DOHH2 (cell line): ENCODE results near the gene RPS16.

Experiments
- H3F3A ChIP-seq: fragments of 200-600 bp; sonication (generic), shearing (Covaris generic); 2 replicates; pipeline ENCODE4 v1.6.0; 2016; ENCODE audit warnings: antibody characterized with exemption, mild to moderate bottlenecking; ENCODE audit not compliant: control insufficient read depth, insufficient read depth
- H3K27ac ChIP-seq: fragments of 200-600 bp; sonication (generic); 2 replicates; pipeline ENCODE4 v1.5.1; 2014; ENCODE audit warnings: low read depth, mild to moderate bottlenecking, low read length, moderate library complexity
- H3K27me3 ChIP-seq: fragments of 200-600 bp; sonication (generic); 2 replicates; pipeline ENCODE4 v1.6.1; 2014; ENCODE audit warnings: mild to moderate bottlenecking, low read length, mixed read lengths; ENCODE audit not compliant: control insufficient read depth
- H3K36me3 ChIP-seq: fragments of 200-600 bp; sonication (generic); 2 replicates; pipeline ENCODE4 v1.6.1; 2014; ENCODE audit warnings: mild to moderate bottlenecking, low read length, moderate library complexity, mixed read lengths; ENCODE audit not compliant: control insufficient read depth
- H3K4me1 ChIP-seq: fragments of 200-600 bp; sonication (generic); 2 replicates; pipeline ENCODE4 v1.6.1; 2014; ENCODE audit warnings: mild to moderate bottlenecking, low read length, mixed read lengths; ENCODE audit not compliant: control insufficient read depth
- H3K4me2 ChIP-seq: fragments of 200-600 bp; sonication (generic); 2 replicates; pipeline ENCODE4 v1.6.0; 2014; ENCODE audit warnings: mild to moderate bottlenecking, low read length, moderate library complexity
- H3K4me3 ChIP-seq: fragments of 200-600 bp; sonication (generic); 2 replicates; pipeline ENCODE4 v1.5.1; 2014; ENCODE audit warnings: mild to moderate bottlenecking, low read length, mixed read lengths
- H3K79me2 ChIP-seq: fragments of 200-600 bp; sonication (generic); 2 replicates; pipeline ENCODE4 v1.6.1; 2014; ENCODE audit warnings: mild to moderate bottlenecking, low read length, mixed read lengths; ENCODE audit not compliant: control insufficient read depth
- H3K9me2 ChIP-seq: fragments of 200-600 bp; sonication (generic); replicated peaks from 2 replicates; pipeline ENCODE4 v1.6.1; 2014; ENCODE audit warnings: mild to moderate bottlenecking, low read length, mixed read lengths; ENCODE audit not compliant: control insufficient read depth
- H3K9me3 ChIP-seq: fragments of 200-600 bp; sonication (generic); 2 replicates; pipeline ENCODE4 v1.6.1; 2014; ENCODE audit warnings: antibody characterized with exemption, low read length, mixed read lengths; ENCODE audit not compliant: control insufficient read depth, insufficient read depth
- H4K20me1 ChIP-seq: fragments of 200-600 bp; sonication (generic); 2 replicates; pipeline ENCODE4 v1.6.0; 2014; ENCODE audit warnings: low read depth, mild to moderate bottlenecking, antibody characterized with exemption, low read length, moderate library complexity; ENCODE audit not compliant: control insufficient read depth, insufficient read depth
- EZH2phosphoT487 ChIP-seq: fragments of 200-600 bp; sonication (generic); IDR thresholded peaks from 2 replicates; pipeline ENCODE4 v1.6.1; 2017; ENCODE audit warnings: borderline replicate concordance, mild to moderate bottlenecking, antibody characterized with exemption, low read length, moderate library complexity, mixed read lengths
- TF ChIP-seq, protein P1 (sequence below): fragments of 200-600 bp; sonication (generic); IDR thresholded peaks from one replicate; pipeline ENCODE4 v1.5.1; 2014; ENCODE audit warnings: antibody characterized with exemption, mild to moderate bottlenecking, low read depth, low read length; ENCODE audit not compliant: poor library complexity, severe bottlenecking

RPS16 gene

DNA sequence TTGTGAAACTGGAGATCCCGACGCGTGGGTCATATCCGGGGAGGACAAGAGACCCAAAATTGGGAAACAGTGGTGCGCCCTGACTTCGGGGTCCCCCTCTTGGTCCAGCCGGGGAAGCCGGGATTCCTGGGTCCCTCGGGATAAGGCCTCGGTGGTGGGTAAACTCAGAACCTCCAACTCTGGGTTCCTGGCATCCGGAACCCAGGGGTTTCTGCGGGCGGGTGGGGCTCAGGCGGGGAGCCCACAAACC lies 28.4 kb downstream of the RPS16 start:
- Histone ChIP-seq H3K9me3 (no peaks in the 10 kb centered on the region), H3K4me2 (peak overlapping the region; percentile 97), H3K9me2 (no peaks in the 10 kb centered on the region), H3K4me1 (peaks cover 68% of the 10 kb centered on the region), H3K27ac (peak overlapping the region; percentile 97), H4K20me1 (peaks cover 7% of the 10 kb centered on the region), H3K79me2 (peaks cover 53% of the 10 kb centered on the region), H3K4me3 (peak overlapping the region; percentile 99), H3K36me3 (peaks cover 36% of the 10 kb centered on the region), H3K27me3 (no peaks in the 10 kb centered on the region), H3F3A (peaks cover 48% of the 10 kb centered on the region)
- no peak for TF ChIP-seq EZH2phosphoT487

DNA sequence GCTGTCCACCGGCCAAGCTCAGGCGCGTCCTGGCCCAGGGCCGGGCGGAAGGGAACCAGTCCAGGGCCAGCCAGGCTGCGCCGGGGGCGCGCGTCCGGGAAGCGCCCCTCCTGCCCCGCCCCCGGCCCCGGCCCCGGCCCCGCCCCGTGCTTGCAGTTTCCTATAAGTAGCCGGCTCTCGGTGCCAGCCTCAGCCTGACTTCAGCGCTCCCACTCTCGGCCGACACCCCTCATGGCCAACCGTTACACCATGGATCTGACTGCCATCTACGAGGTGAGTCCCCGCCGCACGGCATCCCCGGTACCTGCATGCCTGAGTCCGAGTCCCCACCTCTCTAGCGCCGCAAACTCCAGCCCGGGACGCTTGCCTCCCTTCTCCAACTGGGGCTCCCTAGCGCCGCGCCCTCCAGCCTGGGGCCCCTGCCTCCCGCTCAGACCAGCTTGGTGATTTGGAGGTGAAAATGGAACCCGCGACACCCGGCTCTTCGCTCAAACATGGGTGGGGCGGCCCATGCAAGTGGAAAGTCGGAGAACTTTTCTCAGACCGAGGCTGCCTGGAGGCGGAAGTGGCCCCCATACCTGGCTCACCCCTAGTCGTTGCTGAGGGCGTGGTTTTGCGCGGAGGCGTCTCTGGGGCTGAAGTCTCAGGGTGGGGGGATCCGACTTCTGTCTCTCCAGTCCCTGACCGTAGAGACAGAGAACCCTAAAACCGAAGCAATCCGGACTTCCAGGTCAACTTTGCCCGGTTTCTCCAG lies 28.9 kb downstream of the RPS16 start, which contains the start of gene ZFP36:
Gene ZFP36, plus strand, starts transcription at position 192 of the 754 bp plus-strand sequence. Its CDS starts 58 bp downstream, at position 250.
- H3F3A ChIP-seq, result peaks cover 53% of the 10 kb centered on the region
- peaks cover 72% of the 10 kb centered on the region for H3K4me1 ChIP-seq
- H3K79me2 ChIP-seq, result peaks cover 53% of the 10 kb centered on the region

DNA sequence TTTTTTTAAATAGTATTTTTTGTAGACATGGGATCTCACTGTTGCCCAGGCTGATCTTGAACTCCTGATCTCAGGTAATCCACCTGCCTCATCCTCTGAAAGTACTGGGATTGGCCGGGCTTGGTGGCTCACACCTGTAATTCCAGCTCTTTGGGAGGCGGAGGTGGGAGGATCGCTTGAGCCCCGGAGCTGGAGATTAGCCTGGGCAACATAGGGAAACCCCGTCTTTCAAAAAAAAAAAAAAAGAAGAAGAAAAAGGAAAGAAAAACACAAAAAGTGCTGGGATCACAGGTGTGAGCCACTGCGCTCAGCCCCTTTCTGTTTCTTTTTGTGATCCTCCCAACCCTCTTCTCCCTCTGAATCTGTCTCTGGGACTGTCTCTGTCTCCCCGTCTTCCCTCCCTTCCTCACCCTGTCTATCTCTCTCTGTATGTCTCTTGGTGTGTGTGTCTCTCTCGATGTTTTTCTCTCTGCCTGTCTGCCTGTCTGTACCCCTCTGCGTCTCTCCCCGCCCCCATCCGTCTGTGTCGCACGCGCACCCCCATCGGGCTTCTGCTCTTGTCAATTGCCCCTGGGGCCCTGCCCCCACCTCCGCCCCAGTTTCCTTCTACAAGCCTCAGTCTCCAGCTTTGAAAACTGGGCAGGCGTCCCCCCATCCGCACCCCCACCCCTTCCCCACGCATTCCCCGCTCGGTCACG lies 29.6 kb downstream of the RPS16 start:
- Histone ChIP-seq H3K4me3 (peak overlapping the region; percentile 99), H4K20me1 (peaks cover 7% of the 10 kb centered on the region), H3K27me3 (no peaks in the 10 kb centered on the region), H3K9me3 (no peaks in the 10 kb centered on the region), H3F3A (peaks cover 49% of the 10 kb centered on the region), H3K36me3 (peaks cover 31% of the 10 kb centered on the region), H3K9me2 (no peaks in the 10 kb centered on the region), H3K79me2 (peaks cover 52% of the 10 kb centered on the region), H3K4me1 (peaks cover 72% of the 10 kb centered on the region), H3K4me2 (peak overlapping the region; percentile 97), H3K27ac (peak overlapping the region; percentile 97)
- TF ChIP-seq, protein P1, sequence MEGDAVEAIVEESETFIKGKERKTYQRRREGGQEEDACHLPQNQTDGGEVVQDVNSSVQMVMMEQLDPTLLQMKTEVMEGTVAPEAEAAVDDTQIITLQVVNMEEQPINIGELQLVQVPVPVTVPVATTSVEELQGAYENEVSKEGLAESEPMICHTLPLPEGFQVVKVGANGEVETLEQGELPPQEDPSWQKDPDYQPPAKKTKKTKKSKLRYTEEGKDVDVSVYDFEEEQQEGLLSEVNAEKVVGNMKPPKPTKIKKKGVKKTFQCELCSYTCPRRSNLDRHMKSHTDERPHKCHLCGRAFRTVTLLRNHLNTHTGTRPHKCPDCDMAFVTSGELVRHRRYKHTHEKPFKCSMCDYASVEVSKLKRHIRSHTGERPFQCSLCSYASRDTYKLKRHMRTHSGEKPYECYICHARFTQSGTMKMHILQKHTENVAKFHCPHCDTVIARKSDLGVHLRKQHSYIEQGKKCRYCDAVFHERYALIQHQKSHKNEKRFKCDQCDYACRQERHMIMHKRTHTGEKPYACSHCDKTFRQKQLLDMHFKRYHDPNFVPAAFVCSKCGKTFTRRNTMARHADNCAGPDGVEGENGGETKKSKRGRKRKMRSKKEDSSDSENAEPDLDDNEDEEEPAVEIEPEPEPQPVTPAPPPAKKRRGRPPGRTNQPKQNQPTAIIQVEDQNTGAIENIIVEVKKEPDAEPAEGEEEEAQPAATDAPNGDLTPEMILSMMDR, result no peak
- TF ChIP-seq EZH2phosphoT487, result no peak

More for the DNA sequence above, 28.9 kb downstream of the RPS16 start, which contains the start of gene ZFP36:
- Histone ChIP-seq H3K27me3 (no peaks in the 10 kb centered on the region), H3K4me3 (peak within 1 kb of the TSS; percentile 99), H3K9me2 (no peaks in the 10 kb centered on the region), H4K20me1 (peaks cover 7% of the 10 kb centered on the region), H3K36me3 (peaks cover 36% of the 10 kb centered on the region), H3K4me2 (peak within 1 kb of the TSS; percentile 97), H3K27ac (peak within 1 kb of the TSS; percentile 97), H3K9me3 (no peaks in the 10 kb centered on the region)
- TF ChIP-seq EZH2phosphoT487, result no peak
- TF ChIP-seq, protein P1, result peak; percentile 18
